Choroid plexus epithelial cell (primary cell): ENCODE measurements around the gene PER1.
A peak's percentile ranks its signal among the peaks of the same experiment; 100 is the strongest.

Experiments used
- DNase-seq: peaks from one replicate; pipeline ENCODE4 v3.0.0-alpha.2; 2010; ENCODE audit warnings: low read depth
- H3K4me3 ChIP-seq: 2 replicates; pipeline ENCODE4 v1.5.1; 2011; ENCODE audit warnings: low read depth, mild to moderate bottlenecking, control low read depth, low read length, moderate library complexity
- CTCF ChIP-seq: conservative IDR thresholded peaks from 2 replicates; pipeline ENCODE4 v1.5.1; 2011; ENCODE audit warnings: low read depth, mild to moderate bottlenecking, control low read depth, inconsistent platforms, low read length, moderate library complexity

Gene PER1

GRCh38 chr17:8152112-8152775, at the start of gene PER1:
TSS of gene PER1 (minus strand) at chr17:8152404. CDS start at chr17:8150706, 1,698 bp downstream.
- no peak for TF ChIP-seq CTCF
- peak within 1 kb of the TSS; percentile 94 for H3K4me3 ChIP-seq
- peak; percentile 99 for DNase-seq

- TF ChIP-seq CTCF: no peak
- H3K4me3 ChIP-seq: peak overlapping the region; percentile 48
- peak; percentile 97 for DNase-seq
Measured at GRCh38 chr17:8192070-8192815, 40.0 kb upstream of the PER1 start.

- no peak for TF ChIP-seq CTCF
Measured at GRCh38 chr17:8190506-8190905, 38.3 kb upstream of the PER1 start.

GRCh38 chr17:8189711-8190477, 37.7 kb upstream of the PER1 start, which contains the start of gene BORCS6:
TSS of gene BORCS6 (minus strand) at chr17:8190180. CDS start at chr17:8190140, 40 bp downstream.
- peak within 1 kb of the TSS; percentile 85 for H3K4me3 ChIP-seq
- peak; percentile 2 for TF ChIP-seq CTCF
- peak; percentile 99 for DNase-seq

More at GRCh38 chr17:8190506-8190905, 38.3 kb upstream of the PER1 start:
- peak overlapping the region; percentile 40 for H3K4me3 ChIP-seq
- no peak for DNase-seq

GRCh38 chr17:8189041-8189710, 37.0 kb upstream of the PER1 start:
- TF ChIP-seq CTCF: no peak
- peak; percentile 42 for DNase-seq
- H3K4me3 ChIP-seq: peak overlapping the region; percentile 85

- DNase-seq: no peak
- no peak for TF ChIP-seq CTCF
- peak overlapping the region; percentile 85 for H3K4me3 ChIP-seq
Measured at GRCh38 chr17:8188263-8188839, 36.1 kb upstream of the PER1 start.
